Glomerular visceral epithelial cell (primary cell): ENCODE measurements around the gene IGSF9.

Source experiments
- DNase-seq: peaks from one replicate; pipeline ENCODE4 v3.0.0-alpha.2; 2016; ENCODE audit errors: extremely low spot score

IGSF9 gene

DNA sequence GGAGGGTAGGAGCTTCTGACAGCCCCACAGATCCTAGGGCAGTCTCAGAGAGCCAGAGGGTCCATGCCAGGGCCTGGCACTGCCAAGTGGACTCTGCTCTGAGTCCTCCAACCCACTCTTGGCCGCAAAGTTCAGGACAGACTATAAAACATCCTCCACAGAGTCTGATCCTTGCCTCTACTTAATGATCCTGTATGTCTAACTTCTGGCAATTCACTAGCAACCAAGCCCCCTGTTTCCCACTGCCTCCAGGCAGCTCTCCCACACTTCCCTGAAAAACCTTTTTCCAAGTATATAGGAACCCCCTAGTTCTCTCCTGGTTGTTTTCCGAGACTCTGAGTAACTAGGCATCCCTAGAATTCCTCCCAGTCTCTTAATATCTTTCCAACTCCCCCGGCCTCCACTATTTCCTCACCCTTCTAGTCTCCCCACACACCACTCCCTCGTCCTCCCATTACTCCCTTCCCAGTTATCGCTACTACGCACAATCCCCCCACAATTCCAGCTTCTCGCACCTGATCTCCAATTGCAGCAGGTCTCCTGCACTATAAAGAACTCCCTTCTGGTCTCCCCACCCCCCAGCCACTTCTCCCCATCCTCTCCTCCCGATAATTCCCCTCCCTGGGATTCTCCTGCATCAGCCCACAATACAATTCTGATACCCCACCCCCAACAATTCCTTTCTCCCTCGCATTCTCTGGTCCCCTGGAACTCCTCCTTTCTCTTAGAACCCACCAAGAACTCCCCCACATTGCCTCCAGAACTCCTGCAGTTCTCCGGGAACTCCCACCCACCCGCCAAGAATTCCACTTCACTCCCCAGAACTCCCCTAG is 574 bp downstream of the IGSF9 start:
- no peak for DNase-seq

DNA sequence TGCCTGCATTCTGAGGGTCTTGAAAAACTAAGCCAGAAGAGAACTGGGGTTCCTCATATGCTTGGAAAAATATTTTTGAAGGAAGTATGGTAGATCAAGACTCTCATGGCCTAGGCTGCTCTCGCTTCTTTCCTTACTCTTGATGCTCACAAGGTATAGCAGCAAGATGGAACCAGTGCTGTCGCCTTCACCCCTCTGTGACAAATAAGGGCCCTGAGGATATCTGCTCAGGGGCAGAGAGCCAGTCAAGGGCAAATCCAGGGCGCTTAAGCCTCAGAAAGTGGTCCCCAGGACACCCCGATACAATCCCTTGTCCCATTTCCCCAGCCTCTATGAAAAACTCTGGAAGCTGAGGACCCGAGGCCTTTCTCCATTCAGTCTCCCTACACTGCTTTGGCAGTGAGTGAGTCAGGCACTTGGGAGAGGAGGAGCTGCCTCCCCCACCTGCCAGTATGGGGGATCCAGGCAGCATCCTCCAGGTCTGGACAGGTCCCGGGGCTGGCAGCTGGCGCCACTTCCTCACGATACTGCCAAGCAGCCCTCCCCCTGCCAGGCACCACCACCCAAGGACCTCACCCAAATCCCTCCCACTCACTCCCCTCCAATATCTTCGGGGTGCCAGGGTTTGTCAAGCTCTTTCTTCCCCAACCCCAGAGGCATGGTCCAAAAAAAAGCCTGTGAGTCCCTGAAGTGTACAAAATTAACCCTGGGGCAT is 1.3 kb downstream of the IGSF9 start:
- DNase-seq: no peak

GRCh38 chr1:159943278-159943640 is 2.2 kb downstream of the IGSF9 start:
- no peak for DNase-seq

GRCh38 chr1:159942632-159943277 is 2.7 kb downstream of the IGSF9 start:
- DNase-seq: no peak

DNA sequence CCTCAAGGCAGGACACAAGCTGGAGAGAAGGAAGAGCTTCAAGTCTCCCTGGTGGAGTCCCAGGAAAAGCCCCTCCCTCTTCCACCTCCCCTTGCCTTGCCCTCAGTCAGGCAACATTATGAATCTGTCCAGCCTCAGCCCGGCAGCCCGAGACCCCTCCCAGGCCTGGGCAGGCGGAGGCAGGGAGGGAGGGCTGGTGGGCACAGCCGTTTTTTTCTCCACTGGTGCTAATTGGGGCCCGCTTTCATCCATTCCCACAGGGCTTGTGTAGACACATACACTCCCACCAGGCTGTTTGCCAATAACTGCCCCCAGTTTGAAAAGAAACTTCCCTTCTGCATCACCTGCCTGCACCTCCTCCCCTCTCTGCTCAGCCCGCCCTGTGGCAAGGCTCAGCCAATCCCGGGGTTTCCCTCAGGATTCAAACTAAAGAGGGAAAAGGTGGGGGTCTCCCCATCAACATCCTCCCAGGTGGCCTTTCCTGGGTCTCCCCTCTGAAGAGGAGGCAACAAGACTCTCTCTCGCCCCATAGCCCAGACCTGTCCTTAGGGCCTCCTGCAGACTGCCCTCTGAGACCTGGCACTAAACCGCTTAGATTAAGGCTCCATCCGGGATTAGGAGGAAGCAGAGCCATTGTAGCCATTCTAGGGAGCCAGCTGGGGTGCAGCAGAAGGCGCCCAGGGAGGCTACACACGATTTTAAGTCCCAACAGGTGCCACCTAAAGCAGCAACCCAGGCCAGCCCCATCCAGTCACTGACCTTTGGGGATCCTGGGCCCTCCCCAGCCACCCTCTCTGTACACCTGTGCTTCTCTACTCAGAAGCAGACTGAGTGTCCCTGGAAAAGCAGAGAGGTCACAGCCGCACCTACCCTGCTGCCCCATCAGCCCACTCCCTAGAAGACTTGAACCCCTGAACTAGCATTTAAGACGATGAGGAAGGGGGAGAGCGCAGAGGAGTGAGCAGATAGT is 3.5 kb downstream of the IGSF9 start:
- DNase-seq: no peak

GRCh38 chr1:159941141-159941540 is 4.3 kb downstream of the IGSF9 start:
- DNase-seq: no peak

GRCh38 chr1:159940006-159940620 is 5.3 kb downstream of the IGSF9 start:
- no peak for DNase-seq

- no peak for DNase-seq
These were observed 5.8 kb downstream of the IGSF9 start for GRCh38 chr1:159939678-159940002.

- DNase-seq: no peak
These were observed 6.3 kb downstream of the IGSF9 start for GRCh38 chr1:159938905-159939677.

GRCh38 chr1:159938211-159938852 is 7.1 kb downstream of the IGSF9 start:
- DNase-seq: no peak

DNA sequence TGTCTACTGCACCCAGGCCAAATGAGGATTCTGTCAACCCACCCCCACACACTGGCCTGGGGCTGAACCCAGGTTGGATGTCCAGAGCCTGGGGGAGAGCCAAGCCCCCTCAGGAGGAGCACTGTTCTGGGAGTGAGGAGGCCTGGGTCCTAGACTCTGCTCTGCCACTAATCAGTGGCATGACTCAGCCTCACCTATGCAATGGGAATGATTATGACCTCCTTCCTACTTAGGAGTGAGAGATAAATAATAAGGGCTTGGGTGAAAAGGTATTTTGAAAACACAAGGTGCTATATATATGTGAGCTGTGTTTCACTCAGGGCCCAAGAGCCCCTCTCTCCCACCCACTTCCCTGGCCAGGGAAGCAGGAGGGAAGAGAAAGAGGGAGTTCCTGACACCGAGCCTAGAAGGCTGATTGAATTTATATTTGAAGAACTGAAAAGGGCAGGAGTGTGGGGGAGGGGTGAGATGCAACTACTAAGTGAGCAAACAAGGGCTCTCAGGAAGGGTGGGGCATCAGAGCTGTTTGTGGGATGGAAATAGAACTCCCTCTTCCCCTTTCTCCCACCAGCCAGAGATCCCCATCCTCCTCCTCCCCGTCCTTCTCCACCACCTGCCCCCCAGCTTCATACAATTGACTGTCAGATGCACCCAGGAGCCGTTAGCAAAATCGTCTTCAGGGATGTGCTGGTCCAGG is 8.2 kb downstream of the IGSF9 start:
- no peak for DNase-seq

DNA sequence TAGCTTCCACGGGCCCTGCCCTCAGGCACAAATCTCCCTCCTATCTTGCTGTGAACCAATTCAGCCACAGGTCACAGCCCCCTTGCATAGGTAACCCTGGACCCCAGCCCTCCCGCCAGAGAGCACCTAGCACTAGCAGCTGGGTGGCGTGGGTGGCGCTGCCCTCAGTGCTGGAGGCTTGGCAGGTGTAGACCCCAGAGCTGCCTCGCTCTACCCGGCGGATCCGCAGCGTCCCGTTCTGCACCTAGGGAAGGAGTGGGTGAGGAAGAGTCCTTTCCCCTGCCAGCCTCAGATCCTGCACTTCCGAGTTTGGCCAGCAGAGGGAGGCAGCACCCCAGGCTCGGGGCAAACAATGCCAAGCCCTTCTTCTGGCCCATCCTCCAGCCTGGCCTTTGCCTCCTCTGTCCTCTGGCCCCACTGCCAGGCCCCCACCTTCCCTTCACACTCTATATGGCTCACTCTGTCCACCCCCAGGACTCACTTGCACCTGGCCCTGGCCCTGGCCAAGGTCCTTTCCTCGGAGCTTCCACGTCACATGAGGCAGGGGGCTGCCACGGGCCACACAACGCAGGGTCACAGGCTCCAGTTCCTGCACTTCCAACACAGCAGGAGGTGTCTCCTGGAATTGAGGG is 9.0 kb downstream of the IGSF9 start:
- peak; percentile 71 for DNase-seq

- DNase-seq: no peak
These were observed 9.6 kb downstream of the IGSF9 start for GRCh38 chr1:159935719-159936272.

DNA sequence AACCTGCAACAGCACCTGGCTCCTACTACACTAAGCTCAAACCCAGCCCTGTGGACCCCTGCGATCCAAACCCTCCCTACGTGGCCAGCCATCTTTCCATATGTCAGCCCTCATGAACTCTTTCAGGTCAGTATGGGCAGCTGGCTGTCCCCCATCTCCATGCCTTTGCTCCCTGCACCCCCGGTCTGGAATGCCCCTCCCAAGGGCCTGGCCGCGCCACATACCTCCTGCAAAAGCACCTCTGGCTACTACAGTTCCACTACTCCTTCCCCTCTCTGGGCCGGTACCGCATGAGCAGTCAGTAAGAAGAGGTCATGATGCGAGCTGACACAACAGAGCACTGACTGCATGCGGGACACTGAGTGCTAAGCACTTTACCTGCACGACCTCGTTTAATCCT is 10.1 kb downstream of the IGSF9 start:
- DNase-seq: no peak

DNA sequence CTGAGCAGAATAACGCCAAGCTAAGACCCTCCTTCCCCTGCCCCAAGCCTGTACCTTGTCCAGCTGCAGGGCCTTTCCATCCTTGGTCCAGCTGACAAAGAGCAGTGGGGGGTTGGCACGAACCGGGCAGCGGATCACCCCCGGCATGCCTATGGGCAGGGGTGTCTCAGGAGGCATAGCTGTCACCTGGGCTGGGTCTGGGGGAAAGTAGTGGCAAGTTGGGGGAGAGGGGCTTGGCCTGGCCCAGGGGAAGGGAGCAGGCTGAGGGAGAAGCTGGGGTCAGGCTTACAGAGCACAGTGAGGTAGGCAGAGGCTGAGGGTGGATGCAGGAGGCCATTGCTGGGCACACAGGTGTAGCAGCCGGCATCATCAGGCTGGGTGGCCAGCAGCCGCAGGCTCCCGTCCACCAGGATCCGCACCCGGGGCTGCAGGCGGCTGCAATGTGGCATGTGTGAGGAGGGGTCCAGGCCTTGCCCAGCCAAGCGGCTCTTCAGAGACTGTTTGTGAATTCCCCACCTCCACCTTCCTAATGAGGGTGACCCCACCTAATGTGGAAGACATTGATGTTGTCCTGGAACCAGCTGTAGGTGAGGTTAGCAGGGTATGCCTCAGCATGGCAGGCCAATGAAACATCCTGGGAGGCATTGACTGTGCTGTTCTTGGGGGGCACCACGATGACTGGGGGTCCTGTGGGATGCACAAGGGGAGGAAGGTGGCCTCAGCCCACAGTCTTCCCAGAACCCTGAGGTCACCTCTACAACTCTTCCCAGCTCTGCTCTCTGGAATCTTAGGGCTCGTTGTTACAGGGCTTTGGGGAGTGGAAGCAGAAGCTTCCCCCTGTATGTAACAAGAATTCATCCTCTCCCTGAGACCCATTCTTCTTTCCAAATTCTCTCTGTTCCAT is 11.0 kb downstream of the IGSF9 start:
- DNase-seq: no peak

DNA sequence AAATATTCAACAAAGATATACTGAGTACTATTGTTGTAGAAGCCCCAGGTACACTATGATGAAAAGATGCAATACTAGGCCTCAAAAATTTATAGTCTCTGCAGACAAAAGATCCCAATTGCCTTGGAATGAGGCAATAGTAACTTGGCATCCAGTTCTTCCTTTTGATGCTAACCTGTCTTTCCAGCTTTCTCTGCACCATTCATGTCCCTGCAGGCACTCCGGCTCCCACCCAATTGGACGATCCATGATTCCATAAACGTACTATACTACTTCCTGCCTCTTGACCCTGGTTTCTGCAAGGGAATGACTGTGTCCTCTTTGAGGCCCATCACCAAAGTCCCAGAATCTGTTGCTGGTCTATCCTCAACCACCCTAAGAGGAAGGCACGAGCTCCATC is 12.1 kb downstream of the IGSF9 start:
- no peak for DNase-seq
